NCI-H146 (cell line): ENCODE measurements around the gene PRAF2.

Source experiments
- DNase-seq: peaks from one replicate; lab custom pipeline; 2025; lab: John Stamatoyannopoulos, UW

PRAF2 gene, protein sequence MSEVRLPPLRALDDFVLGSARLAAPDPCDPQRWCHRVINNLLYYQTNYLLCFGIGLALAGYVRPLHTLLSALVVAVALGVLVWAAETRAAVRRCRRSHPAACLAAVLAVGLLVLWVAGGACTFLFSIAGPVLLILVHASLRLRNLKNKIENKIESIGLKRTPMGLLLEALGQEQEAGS

DNA sequence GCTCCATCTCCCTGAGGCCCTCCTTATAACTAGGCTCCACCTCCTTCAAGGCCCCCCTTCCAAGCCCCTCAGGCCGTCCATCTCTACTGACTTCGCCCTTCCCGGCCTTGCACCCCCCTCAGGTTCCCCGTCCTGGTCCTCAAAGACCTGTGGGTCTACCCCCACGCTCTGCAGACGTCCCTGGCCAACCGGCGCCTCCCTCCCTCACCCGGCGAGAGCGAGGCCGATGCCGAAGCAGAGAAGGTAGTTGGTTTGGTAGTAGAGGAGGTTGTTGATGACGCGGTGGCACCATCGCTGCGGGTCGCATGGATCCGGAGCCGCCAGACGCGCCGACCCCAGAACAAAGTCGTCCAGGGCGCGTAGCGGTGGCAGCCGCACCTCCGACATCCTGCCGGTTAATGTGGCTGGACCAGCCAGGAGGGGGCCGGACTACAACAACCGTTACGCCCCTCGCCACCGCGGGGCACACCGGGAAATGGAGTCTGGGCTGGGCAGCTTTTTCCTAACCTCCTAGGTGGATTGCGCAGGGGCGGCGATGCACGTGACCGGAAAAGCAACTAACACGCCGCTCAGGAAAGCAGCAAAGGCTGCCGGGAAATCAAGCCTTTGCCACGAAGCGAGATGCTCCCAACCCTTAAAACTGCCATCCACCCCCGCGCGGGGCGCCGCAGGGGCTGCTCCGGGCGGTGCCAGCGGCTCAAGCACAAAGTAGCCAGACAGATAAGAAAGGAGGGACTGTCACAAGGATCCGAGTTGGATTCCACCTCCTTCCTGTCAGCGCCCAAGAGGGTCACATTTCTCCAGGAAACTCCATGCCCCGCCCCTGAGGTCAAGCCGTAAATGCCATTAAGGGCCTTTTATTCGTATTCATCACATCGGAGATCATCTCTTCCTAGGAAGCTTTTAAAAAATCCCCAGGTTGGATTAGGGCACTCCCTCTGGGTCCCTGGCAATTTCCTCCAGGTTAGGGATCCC lies at the start of gene PRAF2:
Gene PRAF2 (minus strand): TSS at position 402 of the 975 bp plus-strand sequence. CDS start 15 bp downstream, at position 387.
- peak; percentile 91 for DNase-seq

DNA sequence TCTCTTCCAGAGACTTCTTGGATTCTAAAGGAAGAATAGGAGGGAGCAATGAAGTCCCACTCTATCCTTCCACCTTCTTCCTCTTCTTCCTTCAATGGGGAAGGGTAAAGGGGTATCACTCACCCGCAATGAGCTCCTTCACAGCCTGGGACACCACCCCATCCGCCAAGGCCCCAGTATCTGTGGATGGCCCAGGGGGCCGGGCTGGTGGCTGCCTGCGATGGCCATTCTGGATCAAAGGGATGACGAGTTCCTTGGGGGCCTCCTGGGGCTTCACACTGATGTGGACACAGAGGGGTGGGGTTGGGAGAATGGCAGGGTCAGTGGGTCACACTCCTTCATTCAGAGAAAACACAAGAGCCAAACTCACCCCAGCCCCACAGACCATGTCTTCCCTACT lies 48.7 kb upstream of the PRAF2 start:
- no peak for DNase-seq

DNA sequence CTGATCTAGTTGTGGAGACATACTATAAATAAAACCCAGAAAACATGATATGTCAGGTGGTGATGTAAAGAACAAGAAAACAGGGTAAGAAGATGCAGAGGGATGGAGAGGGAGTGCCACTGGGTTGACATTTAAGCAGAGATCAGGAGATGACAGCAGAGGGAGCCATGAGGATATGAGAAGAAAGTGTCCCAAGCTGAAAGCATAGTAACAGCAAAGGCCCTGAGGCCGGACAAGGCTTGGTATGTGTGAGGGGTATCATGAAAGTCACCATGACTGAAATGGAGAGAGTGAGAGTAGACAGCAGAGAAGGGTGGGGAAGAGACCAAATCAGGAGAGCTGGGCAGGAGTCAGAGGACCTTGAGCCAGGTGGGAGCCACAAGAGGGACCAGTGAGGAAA lies 46.3 kb upstream of the PRAF2 start:
- DNase-seq, result no peak

DNA sequence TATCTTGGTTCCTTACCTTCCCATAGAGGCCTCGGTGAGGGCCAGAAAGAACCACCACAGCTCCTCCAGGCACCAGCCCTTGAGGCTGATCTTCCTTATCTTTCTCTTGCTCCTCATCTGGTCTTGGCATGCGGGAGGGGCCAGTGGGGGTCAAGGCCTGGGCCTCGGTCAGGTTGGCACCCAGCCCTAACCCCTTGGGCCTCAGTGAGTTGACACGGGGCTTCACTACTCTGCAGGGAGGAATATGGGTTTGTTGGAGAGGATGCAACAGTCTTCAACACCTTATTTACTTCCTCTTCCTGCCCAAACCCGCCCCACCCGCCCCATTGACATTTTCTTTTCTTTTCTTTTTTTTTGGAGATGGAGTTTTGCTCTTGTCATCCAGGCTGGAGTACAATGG lies 43.8 kb upstream of the PRAF2 start:
- no peak for DNase-seq

DNA sequence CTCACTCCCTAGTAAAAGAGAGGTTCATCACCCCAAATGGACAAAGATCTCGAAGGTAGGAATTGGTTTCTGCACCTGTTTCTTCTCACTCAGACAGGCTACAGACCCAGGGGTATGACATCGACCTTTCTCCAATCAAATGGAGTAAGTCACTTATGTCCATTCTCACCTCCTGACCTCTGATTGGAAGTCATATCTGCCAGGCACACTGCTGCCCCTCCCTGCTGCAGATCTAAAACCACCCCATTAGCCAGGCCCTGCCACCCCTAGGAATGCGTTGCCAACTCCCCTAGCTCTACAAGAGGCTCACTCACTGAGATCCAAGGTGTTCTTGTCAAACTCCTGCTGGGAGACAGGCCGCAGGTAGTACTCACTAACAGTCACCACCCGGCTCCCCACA lies 42.9 kb upstream of the PRAF2 start:
- DNase-seq, result no peak

DNA sequence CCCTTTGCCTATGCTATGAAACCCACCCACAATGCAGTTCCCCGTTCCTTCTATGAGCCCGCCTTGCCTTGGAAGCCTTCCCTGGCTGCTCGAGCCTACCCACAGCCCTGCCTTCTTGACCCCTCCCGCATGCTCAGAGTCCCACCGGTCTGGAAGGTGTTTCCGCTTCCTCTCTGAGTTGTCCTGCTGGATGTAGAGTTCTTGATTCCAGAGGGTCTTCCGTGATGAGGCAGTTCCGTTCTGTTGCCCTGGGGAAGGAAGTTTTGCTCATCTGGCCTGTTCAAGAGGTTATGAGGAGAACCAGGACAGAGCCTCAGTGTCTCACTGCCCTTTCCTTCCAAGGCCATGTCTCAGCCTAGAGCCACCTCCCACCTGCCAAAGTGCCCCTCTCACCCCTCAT lies 42.3 kb upstream of the PRAF2 start:
- no peak for DNase-seq

DNA sequence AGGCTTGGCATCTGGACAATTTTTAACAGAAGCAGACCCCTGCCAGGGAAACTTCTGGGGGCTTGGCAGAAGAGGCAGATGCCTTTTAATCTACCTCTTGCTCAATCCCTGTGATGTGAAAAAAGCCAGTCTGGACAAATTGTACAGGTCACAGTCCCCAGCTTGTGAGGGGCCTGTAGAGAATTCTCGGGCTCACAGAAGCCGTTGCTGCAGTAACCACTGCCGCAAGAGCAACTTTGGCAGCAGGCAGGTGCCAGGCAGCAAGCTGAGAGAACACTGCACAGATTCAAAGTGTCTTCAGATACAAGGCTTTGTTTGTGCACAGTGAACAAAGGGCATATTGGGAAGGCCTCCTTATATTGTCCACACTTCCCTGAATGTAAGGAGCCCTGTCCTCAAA lies 38.0 kb upstream of the PRAF2 start:
- no peak for DNase-seq

DNA sequence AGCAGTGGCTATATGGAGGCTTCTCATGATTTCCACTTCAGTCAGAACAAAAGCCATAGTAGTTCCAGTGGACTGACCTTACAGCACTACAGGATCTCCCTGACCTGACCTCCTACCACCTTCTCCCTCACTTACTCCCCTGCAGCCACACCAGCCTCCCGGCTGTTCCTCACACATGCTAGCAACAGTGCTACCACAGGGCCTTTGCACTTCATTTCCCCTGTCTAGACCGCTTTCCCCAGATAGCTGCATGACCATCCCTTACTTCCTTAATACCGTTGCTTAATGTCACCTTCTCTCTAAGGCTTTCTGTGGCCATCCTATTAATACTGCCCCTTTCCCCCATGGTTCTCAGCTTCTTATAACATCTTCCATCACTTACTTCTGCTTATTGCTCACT lies 36.6 kb upstream of the PRAF2 start:
- no peak for DNase-seq

DNA sequence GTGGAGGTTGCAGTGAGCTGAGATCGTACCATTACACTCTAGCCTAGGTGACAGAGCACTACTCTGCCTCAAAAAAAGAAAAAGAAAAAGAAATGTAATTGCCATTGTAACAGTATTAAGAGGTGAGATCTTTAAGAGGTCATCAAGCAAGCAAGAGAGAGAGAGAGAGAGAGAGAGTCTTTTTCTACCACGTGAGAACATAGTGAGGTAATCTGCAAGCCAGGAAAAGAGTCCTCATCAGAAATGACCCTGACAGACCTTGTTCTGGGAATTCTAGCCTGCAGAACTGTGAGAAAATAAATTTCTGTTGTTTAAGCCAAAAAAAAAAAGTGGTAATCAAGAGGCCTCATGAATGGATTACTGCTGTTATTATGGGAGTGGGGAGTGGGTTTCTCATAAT lies 34.8 kb upstream of the PRAF2 start:
- DNase-seq, result no peak

DNA sequence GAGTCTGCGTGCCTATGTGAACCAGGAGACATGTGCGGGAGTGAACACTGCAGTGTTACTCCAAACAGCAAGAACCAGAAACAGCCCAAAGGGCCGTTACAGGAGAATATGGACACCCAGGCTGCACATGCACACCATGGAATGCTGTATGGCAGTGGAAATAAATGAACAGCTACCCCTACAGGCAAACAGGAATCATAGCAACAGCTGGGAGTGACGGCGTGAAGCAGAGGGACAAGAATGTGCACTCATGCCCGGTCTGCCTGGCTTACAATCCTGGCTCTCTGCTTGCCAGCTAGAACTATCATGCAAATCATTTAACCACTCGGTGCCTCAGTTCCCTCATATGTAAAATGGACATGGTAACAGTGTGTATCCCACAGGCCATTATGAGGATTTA lies 33.1 kb upstream of the PRAF2 start:
- no peak for DNase-seq

DNA sequence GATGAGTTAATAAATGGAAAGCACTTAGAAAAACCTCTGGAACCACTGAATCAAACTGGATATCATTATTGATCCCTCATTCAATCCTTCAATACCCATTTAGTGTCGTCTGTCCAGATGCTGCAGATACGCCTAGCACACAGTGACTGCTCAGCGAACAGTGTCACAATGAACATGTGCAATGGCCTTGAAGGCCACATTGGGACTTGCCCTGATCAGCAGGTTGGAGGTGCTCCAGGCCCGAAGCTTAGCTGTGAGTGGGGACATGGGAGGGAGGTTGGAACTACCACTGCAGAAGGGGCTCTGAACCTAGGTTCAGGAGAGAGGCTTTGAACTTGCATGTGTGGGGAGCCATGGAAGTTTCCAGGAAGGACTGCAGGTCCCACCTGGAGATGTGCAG lies 32.5 kb upstream of the PRAF2 start:
- DNase-seq, result no peak

DNA sequence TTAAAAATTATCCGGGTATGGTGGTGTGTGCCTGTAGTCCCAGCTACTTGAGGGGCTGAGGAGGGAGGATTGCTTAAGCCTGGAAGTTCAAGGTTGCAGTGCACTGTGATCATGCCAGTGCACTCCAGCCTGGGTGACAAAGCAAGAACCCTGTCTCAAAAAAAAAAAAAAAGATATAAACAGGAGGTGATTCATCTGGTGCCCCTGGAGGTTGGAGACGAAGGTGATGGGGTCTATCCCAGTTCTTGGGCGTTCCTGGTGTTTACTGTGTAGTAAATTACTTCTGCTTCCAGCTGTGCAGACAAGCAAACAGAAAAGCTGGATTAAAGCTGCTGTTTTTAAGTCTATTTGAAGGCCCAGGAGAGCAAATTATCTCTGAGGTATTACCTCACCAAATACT lies 29.8 kb upstream of the PRAF2 start:
- peak; percentile 9 for DNase-seq

DNA sequence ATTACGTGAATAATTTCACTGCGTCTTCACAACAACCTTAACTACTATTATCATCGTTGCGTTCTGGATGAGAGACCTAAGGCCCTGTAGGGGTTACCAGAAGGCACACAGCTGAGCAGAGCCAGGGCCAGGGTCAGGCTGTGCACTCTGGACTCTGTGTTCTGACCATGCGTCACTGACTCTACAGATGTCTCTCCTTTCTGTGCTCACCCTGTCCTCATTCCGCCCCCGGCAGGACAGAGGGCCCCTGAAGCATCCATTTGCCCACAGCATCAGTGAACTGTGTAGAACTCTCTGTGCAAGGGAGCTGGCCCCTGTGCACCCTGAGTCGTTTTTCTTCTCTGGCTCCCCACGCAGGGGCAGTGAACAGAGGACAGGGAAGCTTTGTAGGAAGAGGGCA lies 28.4 kb upstream of the PRAF2 start:
- no peak for DNase-seq

DNA sequence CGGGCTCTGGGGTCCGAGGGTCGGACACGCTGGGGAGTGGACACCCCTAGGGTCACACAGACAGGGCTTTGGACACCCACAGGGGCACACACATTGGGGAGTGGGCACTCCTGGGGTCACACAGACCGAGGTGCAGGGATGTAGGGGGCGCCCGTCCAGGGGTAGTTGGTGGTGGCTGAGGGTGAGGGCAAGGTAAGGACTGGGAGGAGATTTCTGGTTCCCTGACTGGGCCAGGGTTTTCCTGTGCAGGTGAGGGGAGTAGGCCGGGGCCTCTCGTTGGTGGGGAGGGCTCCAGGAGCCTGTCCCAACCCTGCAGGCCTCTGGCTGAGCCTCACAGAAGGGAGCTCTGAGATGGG lies 27.8 kb upstream of the PRAF2 start:
- DNase-seq, result no peak

DNA sequence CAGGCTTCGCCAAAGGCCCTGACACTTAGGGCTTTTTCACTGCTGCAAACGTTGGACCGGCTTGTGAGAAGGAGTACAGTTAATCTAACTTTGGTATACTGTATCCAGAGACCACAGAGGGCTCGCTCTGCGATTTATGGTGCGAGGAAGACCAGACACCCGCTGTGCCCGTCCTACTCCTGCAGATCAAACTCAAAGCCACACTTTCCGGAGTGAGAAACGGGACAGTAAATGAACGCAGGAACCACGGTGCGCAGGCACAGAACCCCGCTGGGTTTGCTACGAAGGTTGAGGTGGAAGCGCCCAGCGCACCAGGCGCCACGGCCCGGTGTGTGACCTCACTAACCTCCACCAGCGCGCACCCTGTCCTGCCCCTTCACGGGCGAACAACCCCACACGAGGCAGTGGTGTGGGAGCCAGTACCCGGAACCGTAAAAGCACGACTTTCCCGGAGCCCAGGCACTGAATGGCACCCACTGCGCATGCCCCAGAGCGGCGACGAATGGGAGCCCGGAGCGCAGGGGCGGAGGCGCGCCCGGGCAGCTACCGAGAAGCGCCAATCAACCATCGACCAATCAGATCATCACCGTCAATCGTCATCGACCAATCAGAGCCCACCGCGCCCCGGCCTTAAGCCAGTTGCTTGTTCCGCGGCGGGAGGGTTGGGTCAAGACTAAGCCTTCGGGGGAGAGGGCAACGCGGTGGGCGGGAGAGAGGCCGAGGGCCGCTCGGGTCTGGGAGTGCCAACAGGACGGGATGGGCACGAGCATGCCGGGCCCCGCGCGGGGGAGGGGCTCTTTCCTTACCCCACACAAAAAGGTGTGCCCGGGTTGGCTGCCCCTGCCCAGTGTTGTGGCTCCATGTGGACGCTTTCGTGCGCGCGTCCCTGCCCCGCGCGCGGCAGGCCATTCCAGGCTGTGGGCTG lies 27.2 kb upstream of the PRAF2 start:
- peak; percentile 95 for DNase-seq

DNA sequence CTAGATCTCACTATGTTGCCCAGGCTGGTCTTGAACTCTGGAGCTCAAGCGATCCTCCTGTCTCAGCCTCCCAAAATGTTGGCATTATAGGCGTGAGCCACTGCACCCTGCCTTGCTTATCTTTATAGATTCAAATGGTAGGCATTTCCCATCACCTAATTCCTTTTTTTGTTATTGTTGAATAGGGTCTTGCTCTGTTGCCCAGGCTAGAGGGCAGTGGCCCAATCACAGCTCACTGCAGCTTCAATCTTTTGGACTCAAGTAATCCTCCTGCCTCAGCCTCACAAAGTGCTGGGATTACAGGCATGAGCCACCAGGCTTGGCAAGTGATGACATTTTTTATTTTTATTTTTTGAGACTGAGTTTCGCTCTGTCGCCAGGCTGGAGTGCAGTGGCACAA lies 22.6 kb upstream of the PRAF2 start:
- no peak for DNase-seq

DNA sequence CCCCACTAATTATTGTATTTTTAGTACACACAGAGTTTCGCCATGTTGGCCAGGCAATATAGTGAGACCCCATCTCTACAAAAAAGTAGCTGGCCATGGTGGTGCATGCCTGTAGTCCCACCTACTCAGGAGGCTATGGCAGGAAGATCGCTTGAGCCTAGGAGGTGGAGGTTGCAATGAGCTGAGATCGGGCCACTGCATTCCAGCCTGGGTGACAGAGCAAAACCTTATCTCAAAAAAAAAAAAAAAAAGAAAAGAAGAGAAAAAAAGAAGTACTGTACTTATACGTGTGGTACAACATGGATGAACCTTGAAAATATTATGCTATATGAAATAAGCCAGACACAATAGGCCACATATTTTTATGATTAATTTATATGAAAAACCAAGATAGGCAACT lies 15.8 kb upstream of the PRAF2 start:
- DNase-seq, result no peak

DNA sequence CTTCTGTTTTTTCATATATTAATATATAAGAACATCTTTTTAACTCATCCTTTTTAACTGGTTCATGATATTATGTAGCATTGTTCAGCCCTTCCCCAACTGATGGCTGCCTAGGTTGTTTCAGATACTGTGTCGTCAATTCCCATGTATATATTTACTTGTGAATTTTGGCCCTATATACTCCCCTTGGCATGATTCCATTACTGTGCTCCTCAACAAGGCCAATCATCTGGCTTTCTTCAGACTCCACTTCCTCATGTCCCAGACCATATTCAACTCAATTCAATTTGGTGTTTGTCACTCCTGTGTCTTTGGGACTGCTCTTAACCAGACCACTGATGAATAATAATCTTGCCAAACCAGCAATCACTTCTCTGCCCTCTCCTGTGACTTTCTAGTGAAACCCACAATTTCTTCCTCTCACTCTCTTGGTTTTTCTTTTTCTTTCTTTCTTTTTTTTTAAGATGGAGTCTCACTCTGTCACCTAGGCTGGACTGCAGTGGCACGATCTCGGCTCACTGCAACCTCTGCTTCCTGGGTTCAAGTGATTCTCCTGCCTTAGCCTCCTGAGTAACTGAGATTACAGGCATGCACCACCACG lies 8.6 kb upstream of the PRAF2 start:
- DNase-seq, result no peak

DNA sequence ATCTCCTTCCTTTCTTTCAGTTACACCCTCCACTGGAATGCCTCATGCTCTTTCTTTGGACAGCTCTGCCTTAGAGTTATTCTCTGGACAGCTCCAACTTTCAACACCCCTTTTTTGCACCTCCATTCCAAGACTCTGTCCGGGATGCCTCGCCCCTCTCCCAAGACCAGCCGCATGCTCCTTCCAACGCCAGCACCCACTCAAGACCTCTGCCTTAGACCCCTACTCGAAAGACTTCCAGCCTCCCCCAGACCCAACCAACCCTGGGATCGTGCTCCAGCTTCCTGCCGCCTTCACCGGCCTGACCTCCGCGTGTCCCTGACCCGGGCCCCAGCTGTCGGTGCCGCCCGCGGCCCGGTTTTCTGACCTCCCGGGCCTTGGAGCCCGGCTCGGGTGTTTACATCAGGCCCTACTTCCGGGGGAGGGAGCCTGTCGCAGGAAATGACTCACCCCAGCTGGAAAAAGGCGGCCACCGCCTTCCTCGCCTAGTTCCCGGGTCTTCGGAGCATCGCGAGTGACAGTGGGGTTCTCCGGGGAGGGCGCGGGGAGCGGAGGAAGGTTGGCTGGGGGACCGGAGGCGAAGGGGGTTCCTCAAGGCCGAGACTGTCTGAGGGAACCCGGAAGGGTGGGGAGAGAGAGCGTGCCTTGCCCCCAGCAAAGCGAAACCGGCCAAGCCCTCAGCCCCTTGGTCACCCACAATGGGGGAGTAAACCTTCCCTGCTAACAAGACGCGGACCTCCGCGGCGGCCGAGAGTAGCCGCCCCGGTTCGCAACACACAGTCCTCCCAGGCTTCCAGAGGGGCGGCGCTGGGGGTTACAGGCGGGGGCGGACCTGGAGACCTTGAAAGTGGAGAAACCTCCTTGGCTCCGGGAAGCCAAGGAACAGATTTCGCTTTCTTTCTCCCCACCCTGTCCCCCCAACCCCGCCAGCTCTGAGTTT lies 6.0 kb upstream of the PRAF2 start, which contains the start of gene WDR45:
Gene WDR45 (minus strand): TSS at position 399 of the 940 bp plus-strand sequence. CDS start 1,792 bp downstream, outside the sequence.
- peak; percentile 69 for DNase-seq

DNA sequence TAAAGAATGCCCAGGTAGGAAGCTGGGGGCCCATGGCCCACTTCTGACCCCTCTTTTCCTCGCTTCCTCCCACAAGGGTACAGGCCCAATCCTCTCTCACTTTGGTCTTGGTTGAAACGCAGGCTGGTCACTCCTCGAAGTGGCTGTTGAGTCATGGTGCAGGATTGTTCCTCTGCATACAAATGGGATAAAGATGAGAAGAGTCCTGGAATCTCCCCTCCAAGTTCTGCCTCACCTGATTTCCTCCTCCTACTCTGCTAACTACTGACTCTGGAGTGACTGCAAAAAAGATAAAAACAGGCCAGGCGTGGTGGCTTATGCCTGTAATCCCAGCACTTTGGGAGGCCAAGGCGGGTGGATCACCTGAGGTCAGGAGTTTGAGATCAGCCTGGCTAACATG lies 4.1 kb upstream of the PRAF2 start:
- DNase-seq, result no peak

DNA sequence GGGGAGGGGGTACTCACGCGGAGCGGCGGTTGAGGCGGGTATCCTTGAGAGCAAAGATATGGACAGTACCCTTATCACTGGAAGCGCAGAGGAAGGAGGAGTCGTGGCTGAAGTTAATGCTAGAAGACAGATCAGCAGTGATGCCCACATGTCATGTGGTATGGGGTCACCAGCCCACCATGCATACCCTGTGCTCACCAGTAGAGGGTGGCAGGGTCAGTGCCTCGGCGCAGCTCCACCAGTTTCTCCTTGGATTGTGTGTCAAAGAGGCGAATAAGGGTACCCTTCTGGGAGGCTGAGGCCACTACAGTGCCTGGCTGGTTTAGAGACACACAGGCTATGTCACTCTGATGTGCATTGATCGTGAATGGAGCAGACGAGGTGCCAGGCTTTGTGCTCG lies 1.5 kb upstream of the PRAF2 start:
- DNase-seq, result no peak
